Measurements from ENCODE around the gene FCHSD2.

DNA sequence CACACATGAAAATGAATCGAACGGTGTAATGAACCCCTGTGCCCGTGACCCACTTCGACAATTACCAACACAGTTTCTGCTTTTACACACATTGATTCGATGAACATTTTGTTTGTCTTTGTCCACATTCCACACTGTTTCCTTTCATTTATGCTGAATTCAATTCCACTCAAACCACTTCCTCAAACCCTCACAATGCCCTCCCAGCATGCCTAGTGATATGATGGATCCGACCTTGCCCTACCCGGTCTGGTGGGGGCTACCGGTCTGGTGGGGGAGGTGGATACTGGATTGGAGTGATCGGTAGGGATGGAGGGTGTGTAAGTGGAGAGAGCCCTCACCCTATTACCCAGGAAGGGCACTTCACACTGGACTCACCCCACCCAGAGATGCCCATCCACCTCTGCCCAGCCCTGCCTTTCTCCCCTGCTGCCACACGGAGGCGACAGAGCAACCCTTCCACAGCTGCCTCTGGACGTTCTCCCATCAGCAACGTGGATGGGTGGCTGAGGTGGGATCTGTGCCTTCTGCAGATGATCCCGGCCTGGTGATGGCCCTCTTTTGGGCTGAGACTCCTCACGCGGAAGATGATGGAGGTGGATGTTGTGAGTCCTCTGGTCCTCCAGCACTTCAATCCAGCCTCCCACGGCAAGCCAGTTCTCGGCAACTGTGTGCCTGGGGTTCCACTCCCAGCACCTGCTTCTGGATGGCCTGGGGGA lies 43.0 kb upstream of the FCHSD2 start:
- TF ChIP-seq, protein P1, sequence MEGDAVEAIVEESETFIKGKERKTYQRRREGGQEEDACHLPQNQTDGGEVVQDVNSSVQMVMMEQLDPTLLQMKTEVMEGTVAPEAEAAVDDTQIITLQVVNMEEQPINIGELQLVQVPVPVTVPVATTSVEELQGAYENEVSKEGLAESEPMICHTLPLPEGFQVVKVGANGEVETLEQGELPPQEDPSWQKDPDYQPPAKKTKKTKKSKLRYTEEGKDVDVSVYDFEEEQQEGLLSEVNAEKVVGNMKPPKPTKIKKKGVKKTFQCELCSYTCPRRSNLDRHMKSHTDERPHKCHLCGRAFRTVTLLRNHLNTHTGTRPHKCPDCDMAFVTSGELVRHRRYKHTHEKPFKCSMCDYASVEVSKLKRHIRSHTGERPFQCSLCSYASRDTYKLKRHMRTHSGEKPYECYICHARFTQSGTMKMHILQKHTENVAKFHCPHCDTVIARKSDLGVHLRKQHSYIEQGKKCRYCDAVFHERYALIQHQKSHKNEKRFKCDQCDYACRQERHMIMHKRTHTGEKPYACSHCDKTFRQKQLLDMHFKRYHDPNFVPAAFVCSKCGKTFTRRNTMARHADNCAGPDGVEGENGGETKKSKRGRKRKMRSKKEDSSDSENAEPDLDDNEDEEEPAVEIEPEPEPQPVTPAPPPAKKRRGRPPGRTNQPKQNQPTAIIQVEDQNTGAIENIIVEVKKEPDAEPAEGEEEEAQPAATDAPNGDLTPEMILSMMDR (IDR thresholded peaks at IDR 0.05), result peak in 3 of 4 experiments; percentile 75 to 87 (median 75)
- TF ChIP-seq EP300 (IDR thresholded peaks at IDR 0.05) (no peak), POLR2A (IDR thresholded peaks at IDR 0.05) (no peak), POLR2AphosphoS5 (IDR thresholded peaks at IDR 0.05) (no peak)

Data from gastroesophageal sphincter (tissue), 3 donors.